ENCODE data around the gene LGI1. TPM values are rescaled to one million over a fixed set of nuclear protein-coding genes. Genes with fewer than 3 reads are reported as not detected.

LGI1 gene
- total and polyA plus RNA-seq, 4 donors, result 0.97 to 5.1 (median 1.6) TPM

DNA sequence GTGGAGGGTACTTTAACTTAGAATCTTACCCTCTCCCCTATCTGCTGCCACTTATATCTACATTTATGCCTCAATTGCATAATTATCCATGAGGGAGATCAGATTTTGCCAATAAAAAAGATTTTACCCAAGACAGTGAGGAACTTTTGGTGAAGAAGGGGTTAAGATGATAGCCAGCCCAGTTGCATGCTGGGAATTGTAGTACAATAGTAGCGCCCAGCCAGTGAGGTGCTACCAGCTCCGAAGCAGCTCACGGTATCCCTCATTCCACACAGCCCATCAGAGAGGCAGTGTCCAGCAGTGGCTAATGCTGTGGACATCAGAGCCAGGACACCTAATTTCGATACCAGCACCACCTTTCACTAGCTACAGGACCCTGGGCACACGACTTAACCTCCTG lies 5.9 kb upstream of the LGI1 start:
- no peaks in the 10 kb centered on the region for H3K36me3 ChIP-seq (ENCODE audit: control insufficient read depth in 1 of 2, insufficient read depth in 2 of 2, low read length in 1 of 2)
- no peak overlapping the region for H3K27ac ChIP-seq (ENCODE audit: low read depth in 1 of 2, low read length in 2 of 2)
- WGBS, 2 donors, result 10 to 14% methylated on average over 5 of the region's 5 CpGs
- ATAC-seq (ENCODE audit: low FRiP score) (no peak), DNase-seq (no peak)
- H3K4me3 ChIP-seq (ENCODE audit: low read length in 2 of 2), result no peak overlapping the region
- no peaks in the 10 kb centered on the region for H3K9me3 ChIP-seq (ENCODE audit: control insufficient read depth, low read length)
- no peaks in the 10 kb centered on the region for H3K27me3 ChIP-seq (ENCODE audit: control insufficient read depth in 1 of 2, insufficient read depth in 2 of 2, low read length in 1 of 2)
- intact Hi-C loops (cut with DNase I), result loop anchor here in 1 of 2 donors (5.0 kb wide), 1 partner anchor 50 kb away; the partner anchor contains the start of gene FRA10AC1
- H3K4me1 ChIP-seq (ENCODE audit: control insufficient read depth in 1 of 2, insufficient read depth in 2 of 2, low read length in 2 of 2), result peaks cover 0 to 2% of the 10 kb centered on the region in 2 donors

DNA sequence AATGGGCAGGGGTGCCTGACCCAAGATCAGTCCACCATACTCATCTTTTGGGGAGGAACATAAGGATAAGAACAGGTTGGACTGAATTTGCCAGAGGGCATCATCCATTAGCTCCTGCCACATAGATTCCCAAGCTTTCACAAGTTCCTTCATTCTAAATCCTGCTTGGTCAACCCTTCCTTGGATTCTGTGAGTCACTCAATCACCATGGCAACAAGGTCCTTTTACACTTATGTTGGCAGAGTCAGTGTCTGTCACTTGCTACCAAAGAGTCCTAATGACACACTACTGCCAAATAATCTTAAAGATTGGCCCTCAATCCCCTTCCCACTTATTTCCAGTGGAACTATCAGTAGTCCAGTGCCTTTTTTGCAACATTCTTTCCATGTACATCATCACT lies 5.0 kb upstream of the LGI1 start:
- no peak overlapping the region for H3K27ac ChIP-seq (ENCODE audit: low read depth in 1 of 2, low read length in 2 of 2)
- DNase-seq (no peak), ATAC-seq (ENCODE audit: low FRiP score) (no peak)
- H3K27me3 ChIP-seq (ENCODE audit: control insufficient read depth in 1 of 2, insufficient read depth in 2 of 2, low read length in 1 of 2), result no peaks in the 10 kb centered on the region
- no peaks in the 10 kb centered on the region for H3K9me3 ChIP-seq (ENCODE audit: control insufficient read depth, low read length)
- H3K36me3 ChIP-seq (ENCODE audit: control insufficient read depth in 1 of 2, insufficient read depth in 2 of 2, low read length in 1 of 2), result no peaks in the 10 kb centered on the region
- intact Hi-C loops (cut with DNase I), result loop anchor here in 1 of 2 donors (5.0 kb wide), 1 partner anchor 50 kb away; the partner anchor contains the start of gene FRA10AC1
- H3K4me3 ChIP-seq (ENCODE audit: low read length in 2 of 2), result no peak overlapping the region
- H3K4me1 ChIP-seq (ENCODE audit: control insufficient read depth in 1 of 2, insufficient read depth in 2 of 2, low read length in 2 of 2), result no peaks in the 10 kb centered on the region

DNA sequence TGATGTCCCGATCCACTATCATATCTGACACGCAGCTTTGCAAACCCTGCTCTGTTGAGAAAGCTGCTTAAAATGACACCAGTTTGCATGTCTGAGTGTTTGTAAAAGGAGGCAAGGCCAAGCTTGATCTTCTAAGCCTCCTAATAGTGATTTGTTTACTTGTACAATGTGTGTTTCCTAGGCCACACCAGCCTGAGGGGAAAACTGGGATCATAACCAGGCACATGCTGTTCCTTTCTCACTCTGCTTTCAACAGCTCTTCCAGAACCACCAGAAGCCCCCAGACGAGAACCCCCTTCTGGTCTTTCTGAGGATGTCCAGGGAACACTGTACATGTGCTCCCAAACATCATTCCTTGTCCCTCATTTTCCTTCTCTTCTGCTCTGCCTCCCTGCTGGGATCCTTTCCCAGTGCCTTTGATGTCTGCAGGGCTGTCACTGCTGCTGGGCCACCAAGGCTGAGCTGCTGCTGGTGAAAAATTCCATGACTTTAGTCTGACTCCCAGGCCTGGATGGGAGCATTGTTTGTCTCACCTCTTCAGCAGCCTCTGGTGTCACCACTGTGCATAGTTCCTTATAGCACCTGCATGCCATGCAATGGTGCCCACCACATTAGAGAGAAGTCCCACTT lies 4.0 kb upstream of the LGI1 start:
- intact Hi-C loops (cut with DNase I), result loop anchor here in 1 of 2 donors (5.0 kb wide), 1 partner anchor 51 kb away; the partner anchor contains the start of gene FRA10AC1
- Histone ChIP-seq H3K27ac (ENCODE audit: low read depth in 1 of 2, low read length in 2 of 2) (no peak overlapping the region), H3K4me1 (ENCODE audit: control insufficient read depth in 1 of 2, insufficient read depth in 2 of 2, low read length in 2 of 2) (no peaks in the 10 kb centered on the region), H3K36me3 (ENCODE audit: control insufficient read depth in 1 of 2, insufficient read depth in 2 of 2, low read length in 1 of 2) (no peaks in the 10 kb centered on the region), H3K9me3 (ENCODE audit: control insufficient read depth, low read length) (no peaks in the 10 kb centered on the region), H3K4me3 (ENCODE audit: low read length in 2 of 2) (no peak overlapping the region), H3K27me3 (ENCODE audit: control insufficient read depth in 1 of 2, insufficient read depth in 2 of 2, low read length in 1 of 2) (no peaks in the 10 kb centered on the region)
- no peak for ATAC-seq (ENCODE audit: low FRiP score)
- 89 to 97% methylated on average over 3 of the region's 3 CpGs for WGBS, 2 donors
- DNase-seq, result no peak

DNA sequence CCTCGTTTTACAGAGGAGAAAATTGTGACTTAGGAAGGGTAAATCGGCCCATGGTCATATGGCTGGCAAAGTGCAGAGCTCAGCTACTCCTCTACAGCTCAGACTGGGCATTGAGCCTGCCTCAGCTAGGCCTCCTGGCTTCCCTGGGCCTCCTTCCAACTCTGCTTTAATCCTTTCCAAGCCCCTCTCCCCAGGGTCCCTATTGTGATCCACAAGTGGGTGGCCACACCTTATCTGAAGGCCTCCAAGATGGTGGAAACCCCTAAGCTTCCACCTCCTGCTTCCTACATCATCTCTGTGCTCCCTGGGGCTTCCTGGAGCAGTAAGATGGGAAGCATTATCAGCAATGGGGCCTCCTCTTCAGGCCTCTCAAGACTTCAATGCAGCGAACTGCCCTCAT lies 3.0 kb upstream of the LGI1 start:
- Histone ChIP-seq H3K27ac (ENCODE audit: low read depth in 1 of 2, low read length in 2 of 2) (no peak overlapping the region), H3K4me1 (ENCODE audit: control insufficient read depth in 1 of 2, insufficient read depth in 2 of 2, low read length in 2 of 2) (peaks cover 4 to 5% of the 10 kb centered on the region in 2 donors), H3K36me3 (ENCODE audit: control insufficient read depth in 1 of 2, insufficient read depth in 2 of 2, low read length in 1 of 2) (no peaks in the 10 kb centered on the region), H3K27me3 (ENCODE audit: control insufficient read depth in 1 of 2, insufficient read depth in 2 of 2, low read length in 1 of 2) (no peaks in the 10 kb centered on the region), H3K9me3 (ENCODE audit: control insufficient read depth, low read length) (no peaks in the 10 kb centered on the region), H3K4me3 (ENCODE audit: low read length in 2 of 2) (no peak overlapping the region)
- ATAC-seq (ENCODE audit: low FRiP score) (no peak), DNase-seq (no peak)
- intact Hi-C loops (cut with DNase I), result loop anchor here (5.0 kb wide), 2 partner anchors 52 to 58 kb away; partner anchors contain the start of gene FRA10AC1 (in 2 of the 2)
- 87% methylated on average over 3 of the region's 3 CpGs for WGBS, 2 donors

DNA sequence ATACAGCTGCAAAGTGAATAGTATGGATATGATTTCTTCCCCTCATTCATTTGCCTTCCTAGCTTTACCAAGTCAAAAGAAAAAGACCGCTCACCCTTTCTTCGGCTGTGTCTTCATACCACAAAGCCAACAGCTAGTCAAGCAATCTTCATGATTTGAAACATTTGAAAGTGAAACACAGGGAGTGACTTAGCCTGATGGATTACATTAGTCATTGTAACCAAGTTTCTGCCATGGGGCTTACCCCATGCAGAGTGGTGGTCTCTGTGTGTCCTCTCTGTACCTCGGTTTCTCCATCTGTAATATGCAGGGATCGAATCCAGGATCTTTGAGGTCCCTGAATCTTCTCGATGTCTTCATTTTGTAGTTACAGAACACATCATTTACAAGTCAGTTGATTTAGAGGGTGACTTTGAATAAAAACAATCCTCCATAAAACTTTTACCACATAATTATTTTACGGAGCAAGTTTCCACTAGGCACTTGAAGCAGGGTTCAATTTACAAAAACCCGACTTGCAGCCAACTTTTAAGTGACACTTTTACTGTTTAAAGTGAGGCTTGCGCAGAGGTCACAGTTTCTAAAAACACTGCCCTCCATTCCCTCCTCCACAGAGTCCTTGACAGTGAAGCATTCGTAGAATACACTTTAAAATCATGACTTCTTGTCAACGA lies 2.2 kb upstream of the LGI1 start:
- Histone ChIP-seq H3K36me3 (ENCODE audit: control insufficient read depth in 1 of 2, insufficient read depth in 2 of 2, low read length in 1 of 2) (no peaks in the 10 kb centered on the region), H3K4me1 (ENCODE audit: control insufficient read depth in 1 of 2, insufficient read depth in 2 of 2, low read length in 2 of 2) (peaks cover 4 to 5% of the 10 kb centered on the region in 2 donors), H3K27ac (ENCODE audit: low read depth in 1 of 2, low read length in 2 of 2) (no peak overlapping the region), H3K9me3 (ENCODE audit: control insufficient read depth, low read length) (no peaks in the 10 kb centered on the region), H3K4me3 (ENCODE audit: low read length in 2 of 2) (no peak overlapping the region), H3K27me3 (ENCODE audit: control insufficient read depth in 1 of 2, insufficient read depth in 2 of 2, low read length in 1 of 2) (no peaks in the 10 kb centered on the region)
- ATAC-seq (ENCODE audit: low FRiP score), result no peak
- no peak for DNase-seq
- 88% methylated on average over 10 of the region's 10 CpGs for WGBS, 2 donors
- intact Hi-C loops (cut with DNase I), result loop anchor here in 1 of 2 donors (5.0 kb wide), 2 partner anchors 53 to 57 kb away; partner anchors contain the start of gene FRA10AC1

DNA sequence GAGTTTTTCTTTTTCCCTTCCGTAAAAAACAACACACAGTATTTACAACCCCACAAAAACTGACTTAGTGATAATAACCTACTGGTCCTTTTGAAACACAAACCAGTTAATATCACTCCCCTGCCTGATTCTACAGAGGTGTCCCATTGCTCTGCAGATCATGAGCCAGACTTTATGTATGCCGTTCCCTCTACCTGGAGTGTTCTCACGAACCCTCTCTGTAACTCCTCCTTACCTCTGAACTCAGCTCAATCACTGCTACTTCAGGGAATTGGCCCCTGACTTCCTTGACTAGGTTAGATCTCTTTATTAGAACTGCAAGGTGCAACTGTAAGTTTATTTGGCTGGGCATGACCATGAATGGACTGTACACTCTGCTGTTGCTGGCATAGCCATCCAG lies 1.6 kb upstream of the LGI1 start:
- DNase-seq, result no peak
- H3K27ac ChIP-seq (ENCODE audit: low read depth in 1 of 2, low read length in 2 of 2), result no peak overlapping the region
- H3K4me3 ChIP-seq (ENCODE audit: low read length in 2 of 2), result no peak overlapping the region
- intact Hi-C loops (cut with DNase I), result loop anchor here in 1 of 2 donors (5.0 kb wide), 2 partner anchors 54 to 56 kb away; partner anchors contain the start of gene FRA10AC1
- H3K9me3 ChIP-seq (ENCODE audit: control insufficient read depth, low read length), result no peaks in the 10 kb centered on the region
- no peaks in the 10 kb centered on the region for H3K27me3 ChIP-seq (ENCODE audit: control insufficient read depth in 1 of 2, insufficient read depth in 2 of 2, low read length in 1 of 2)
- H3K4me1 ChIP-seq (ENCODE audit: control insufficient read depth in 1 of 2, insufficient read depth in 2 of 2, low read length in 2 of 2), result peaks cover 4 to 5% of the 10 kb centered on the region in 2 donors
- no peaks in the 10 kb centered on the region for H3K36me3 ChIP-seq (ENCODE audit: control insufficient read depth in 1 of 2, insufficient read depth in 2 of 2, low read length in 1 of 2)
- no peak for ATAC-seq (ENCODE audit: low FRiP score)
- WGBS, 2 donors, result 80 to 84% methylated on average over 3 of the region's 3 CpGs

DNA sequence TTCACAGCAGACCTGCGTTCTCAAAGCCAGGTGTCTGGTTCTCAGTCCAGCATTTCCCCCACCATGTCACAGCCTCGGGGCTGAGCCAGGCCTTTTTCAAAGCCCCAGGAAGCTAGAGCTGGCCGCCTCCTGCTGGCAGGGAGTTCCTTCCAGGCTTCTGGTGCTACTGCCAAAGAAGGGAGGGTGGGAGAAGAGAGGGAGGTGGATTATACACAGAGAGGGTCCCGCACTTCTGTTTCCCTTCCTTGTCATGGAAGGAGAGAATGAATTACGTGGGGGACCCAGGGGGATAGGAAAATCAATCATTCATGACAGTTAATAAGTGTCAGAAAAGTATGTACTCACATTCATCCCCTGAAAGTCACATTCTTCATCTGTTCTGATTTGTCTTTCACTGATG lies 600 bp upstream of the LGI1 start:
- no peaks in the 10 kb centered on the region for H3K27me3 ChIP-seq (ENCODE audit: control insufficient read depth in 1 of 2, insufficient read depth in 2 of 2, low read length in 1 of 2)
- intact Hi-C loops (cut with DNase I), result loop anchor here in 1 of 2 donors (5.0 kb wide), 2 partner anchors 55 kb away; partner anchors contain the start of gene FRA10AC1
- WGBS, 2 donors, result 10 to 15% methylated on average over 5 of the region's 5 CpGs
- H3K9me3 ChIP-seq (ENCODE audit: control insufficient read depth, low read length), result no peaks in the 10 kb centered on the region
- H3K4me1 ChIP-seq (ENCODE audit: control insufficient read depth in 1 of 2, insufficient read depth in 2 of 2, low read length in 2 of 2), result peaks cover 4 to 5% of the 10 kb centered on the region in 2 donors
- H3K27ac ChIP-seq (ENCODE audit: low read depth in 1 of 2, low read length in 2 of 2), result no peak overlapping the region
- H3K4me3 ChIP-seq (ENCODE audit: low read length in 2 of 2), result peak overlapping the region; percentile 55 to 96
- DNase-seq (peak in 1 of 2 donors; percentile 51), ATAC-seq (ENCODE audit: low FRiP score) (peak; percentile 62)
- no peaks in the 10 kb centered on the region for H3K36me3 ChIP-seq (ENCODE audit: control insufficient read depth in 1 of 2, insufficient read depth in 2 of 2, low read length in 1 of 2)

DNA sequence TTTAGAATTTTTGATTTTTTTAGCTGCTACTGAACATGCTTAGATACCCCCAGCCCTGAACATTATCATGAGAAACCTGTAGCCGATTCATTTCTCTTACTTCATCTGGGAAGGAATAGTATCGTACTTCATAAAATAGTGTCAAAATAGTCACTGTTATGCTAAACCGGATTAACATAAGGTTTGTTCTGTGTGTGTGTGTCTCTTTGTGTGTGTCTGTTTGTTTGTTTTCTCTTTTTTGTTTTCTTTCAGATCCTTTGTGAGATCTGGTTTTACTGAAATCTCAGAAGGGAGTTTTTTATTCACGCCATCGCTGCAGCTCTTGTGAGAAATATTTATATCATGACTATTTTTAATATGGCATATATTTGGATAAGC lies 761 bp downstream of the LGI1 start:
- intact Hi-C loops (cut with DNase I), result loop anchor here in 1 of 2 donors (5.0 kb wide), 2 partner anchors 54 to 56 kb away; partner anchors contain the start of gene FRA10AC1
- no peaks in the 10 kb centered on the region for H3K36me3 ChIP-seq (ENCODE audit: control insufficient read depth in 1 of 2, insufficient read depth in 2 of 2, low read length in 1 of 2)
- no peaks in the 10 kb centered on the region for H3K27me3 ChIP-seq (ENCODE audit: control insufficient read depth in 1 of 2, insufficient read depth in 2 of 2, low read length in 1 of 2)
- no peaks in the 10 kb centered on the region for H3K9me3 ChIP-seq (ENCODE audit: control insufficient read depth, low read length)
- 6 to 8% methylated on average over 5 of the region's 5 CpGs for WGBS, 2 donors
- no peak for ATAC-seq (ENCODE audit: low FRiP score)
- no peak for DNase-seq
- H3K4me1 ChIP-seq (ENCODE audit: control insufficient read depth in 1 of 2, insufficient read depth in 2 of 2, low read length in 2 of 2), result peaks cover 4 to 5% of the 10 kb centered on the region in 2 donors
- H3K4me3 ChIP-seq (ENCODE audit: low read length in 2 of 2), result peak overlapping the region; percentile 55 to 96
- H3K27ac ChIP-seq (ENCODE audit: low read depth in 1 of 2, low read length in 2 of 2), result peak overlapping the region in 1 of 2 donors; percentile 8

Data from aorta (tissue), 5 donors.